H1 (cell line): Measurements from ENCODE around the gene HAS3.

Source experiments
- CHD2 ChIP-seq: IDR thresholded peaks from 2 replicates; pipeline ENCODE4 v1.6.1; 2012; ENCODE audit warnings: low read length, improper control_type of control experiment
- EP300 ChIP-seq, 2 experiments: IDR thresholded peaks; 1 replicate in 1 of 2; 2 replicates in 1 of 2; pipeline ENCODE4 v1.6.1; 2011 to 2012; ENCODE audit warnings: low read depth in 2 of 2, low read length in 2 of 2, mild to moderate bottlenecking in 2 of 2, borderline replicate concordance in 1 of 2, inconsistent platforms in 1 of 2, moderate library complexity in 1 of 2
- EZH2 ChIP-seq: fragments of 200-600 bp; sonication (generic); IDR thresholded peaks from 2 replicates; pipeline ENCODE4 v1.7.1; 2012; ENCODE audit warnings: low read depth, mild to moderate bottlenecking, moderate library complexity, low read length, inconsistent platforms; ENCODE audit not compliant: severe bottlenecking
- GABPA ChIP-seq: IDR thresholded peaks from 2 replicates; pipeline ENCODE4 v1.6.1; 2011; ENCODE audit warnings: mild to moderate bottlenecking, low read length, moderate library complexity, borderline replicate concordance; ENCODE audit not compliant: insufficient read depth
- JUN ChIP-seq: IDR thresholded peaks from 2 replicates; pipeline ENCODE4 v1.6.1; 2011; ENCODE audit warnings: low read depth, mild to moderate bottlenecking, improper control_type of control experiment, low read length
- KDM1A ChIP-seq: fragments of 200-600, 300-600 bp; sonication (generic); IDR thresholded peaks from 2 replicates; pipeline ENCODE4 v1.7.1; 2016; ENCODE audit warnings: mild to moderate bottlenecking, low read length, borderline replicate concordance
- MAFK ChIP-seq: IDR thresholded peaks from 2 replicates; pipeline ENCODE4 v1.6.1; 2012; ENCODE audit warnings: low read depth, mild to moderate bottlenecking, improper control_type of control experiment, low read length
- PHF8 ChIP-seq: fragments of 200-600 bp; sonication (generic); conservative IDR thresholded peaks from 2 replicates; pipeline ENCODE4 v1.7.1; 2012; ENCODE audit warnings: low read depth, mild to moderate bottlenecking, inconsistent platforms, low read length, moderate library complexity
- POLR2A ChIP-seq, 2 experiments: IDR thresholded peaks; 1 replicate in 1 of 2; 2 replicates in 1 of 2; pipeline ENCODE4 v1.6.1; 2011; ENCODE audit warnings: low read depth in 2 of 2, low read length in 2 of 2, mild to moderate bottlenecking in 2 of 2; ENCODE audit errors: control extremely low read depth in 1 of 2
- POLR2AphosphoS5 ChIP-seq: IDR thresholded peaks from 2 replicates; pipeline ENCODE4 v1.6.1; 2011; ENCODE audit warnings: low read depth, low read length
- SIN3A ChIP-seq, 2 experiments: IDR thresholded peaks in 1 of 2; conservative IDR thresholded peaks in 1 of 2; 2 replicates each; pipeline ENCODE4 v1.6.1; 2011 to 2012; ENCODE audit warnings: low read length in 2 of 2, improper control_type of control experiment in 1 of 2, low read depth in 1 of 2, mild to moderate bottlenecking in 1 of 2
- SRF ChIP-seq: IDR thresholded peaks from 2 replicates; pipeline ENCODE4 v1.6.1; 2011; ENCODE audit warnings: mild to moderate bottlenecking, low read depth, low read length, moderate library complexity
- TAF1 ChIP-seq: IDR thresholded peaks from 2 replicates; pipeline ENCODE4 v1.6.1; 2011; ENCODE audit warnings: mild to moderate bottlenecking, low read depth, low read length
- TF ChIP-seq, protein P1 (sequence below), 3 experiments: IDR thresholded peaks; 1 replicate in 2 of 3; 2 replicates in 1 of 3; pipeline versions ENCODE4 v1.5.1 to v1.6.1; 2011; ENCODE audit warnings: low read length in 3 of 3, mild to moderate bottlenecking in 3 of 3, inconsistent platforms in 2 of 3, low read depth in 1 of 3, moderate library complexity in 1 of 3; ENCODE audit not compliant: insufficient read depth in 1 of 3; ENCODE audit errors: control extremely low read depth in 1 of 3

DNA sequence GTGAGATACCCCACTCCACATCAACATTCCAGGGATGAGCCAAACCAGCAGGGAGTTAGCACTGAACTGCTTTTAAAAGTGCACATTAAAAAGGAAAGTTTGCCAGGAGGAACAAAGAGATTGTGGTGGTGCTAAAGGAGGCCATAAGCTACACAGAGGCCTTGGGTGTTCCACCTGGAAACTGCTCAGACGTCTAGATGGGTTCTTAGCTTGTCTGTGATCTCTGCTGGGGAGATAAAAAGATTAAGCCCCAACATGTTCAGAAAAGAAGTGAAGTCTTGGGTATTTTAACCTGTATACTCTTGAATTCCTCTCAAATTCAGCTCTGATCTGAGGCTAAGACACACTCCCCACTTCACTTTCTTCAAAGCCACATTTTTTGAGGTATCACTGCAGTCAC, 10.4 kb downstream of the HAS3 start:
- TF ChIP-seq EP300 (IDR thresholded peaks at IDR 0.05; ENCODE audit: borderline replicate concordance in 1 of 2, low read depth in 2 of 2, low read length in 2 of 2), result no peak
- TF ChIP-seq, protein P1, sequence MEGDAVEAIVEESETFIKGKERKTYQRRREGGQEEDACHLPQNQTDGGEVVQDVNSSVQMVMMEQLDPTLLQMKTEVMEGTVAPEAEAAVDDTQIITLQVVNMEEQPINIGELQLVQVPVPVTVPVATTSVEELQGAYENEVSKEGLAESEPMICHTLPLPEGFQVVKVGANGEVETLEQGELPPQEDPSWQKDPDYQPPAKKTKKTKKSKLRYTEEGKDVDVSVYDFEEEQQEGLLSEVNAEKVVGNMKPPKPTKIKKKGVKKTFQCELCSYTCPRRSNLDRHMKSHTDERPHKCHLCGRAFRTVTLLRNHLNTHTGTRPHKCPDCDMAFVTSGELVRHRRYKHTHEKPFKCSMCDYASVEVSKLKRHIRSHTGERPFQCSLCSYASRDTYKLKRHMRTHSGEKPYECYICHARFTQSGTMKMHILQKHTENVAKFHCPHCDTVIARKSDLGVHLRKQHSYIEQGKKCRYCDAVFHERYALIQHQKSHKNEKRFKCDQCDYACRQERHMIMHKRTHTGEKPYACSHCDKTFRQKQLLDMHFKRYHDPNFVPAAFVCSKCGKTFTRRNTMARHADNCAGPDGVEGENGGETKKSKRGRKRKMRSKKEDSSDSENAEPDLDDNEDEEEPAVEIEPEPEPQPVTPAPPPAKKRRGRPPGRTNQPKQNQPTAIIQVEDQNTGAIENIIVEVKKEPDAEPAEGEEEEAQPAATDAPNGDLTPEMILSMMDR (IDR thresholded peaks at IDR 0.05; ENCODE audit: control extremely low read depth in 1 of 3, insufficient read depth in 1 of 3, low read depth in 1 of 3, low read length in 3 of 3), result no peak
- TF ChIP-seq PHF8, result no peak
- no peak for TF ChIP-seq EZH2
- no peak for TF ChIP-seq SIN3A (conservative IDR thresholded peaks at IDR 0.05 in 1 of 2, IDR thresholded peaks at IDR 0.05 in 1 of 2; ENCODE audit: low read depth in 1 of 2, low read length in 2 of 2)
- TF ChIP-seq SRF, result no peak
- no peak for TF ChIP-seq TAF1
- TF ChIP-seq POLR2AphosphoS5, result no peak
- no peak for TF ChIP-seq CHD2
- no peak for TF ChIP-seq MAFK
- TF ChIP-seq POLR2A (IDR thresholded peaks at IDR 0.05; ENCODE audit: control extremely low read depth in 1 of 2, low read depth in 2 of 2, low read length in 2 of 2), result no peak
- no peak for TF ChIP-seq KDM1A
- no peak for TF ChIP-seq GABPA
- no peak for TF ChIP-seq JUN
